ENCODE data around the gene PIGS.

DNA sequence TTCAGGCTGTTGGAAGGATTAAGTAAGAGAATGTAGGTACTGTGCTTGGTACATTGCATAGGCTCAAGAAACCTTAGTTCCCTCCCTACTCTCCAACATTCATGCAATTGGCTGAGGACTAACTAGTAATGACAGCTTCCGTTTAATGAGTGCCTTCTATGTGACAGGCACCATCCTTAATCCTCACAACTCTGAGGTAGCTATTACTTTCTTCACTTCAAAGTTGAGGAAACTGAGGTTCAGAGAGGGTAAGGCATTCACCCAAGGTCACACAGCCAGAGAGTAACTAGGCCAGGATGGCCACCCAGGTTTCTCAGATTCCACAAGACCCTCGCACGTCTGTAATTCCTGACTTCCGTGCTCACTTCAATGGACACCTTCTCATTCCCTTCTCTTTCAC is 41.1 kb downstream of the PIGS start:
- no peak for TF ChIP-seq POLR2A (IDR thresholded peaks at IDR 0.05; ENCODE audit: low read depth, low read length)
- no peak for TF ChIP-seq POLR2AphosphoS5 (IDR thresholded peaks at IDR 0.05; ENCODE audit: low read depth, low read length)
